CD4-positive, alpha-beta T cell (primary cell): ENCODE results near the gene LCN1. TPM values are rescaled to one million over a fixed set of nuclear protein-coding genes. Genes with fewer than 3 reads are reported as not detected.

Experiments used
- ATAC-seq: fragments of 200-7000 bp; cut with Tn5 transposase; one replicate; pipeline ENCODE4 v1.10.0; 2022; ENCODE audit warnings: mild to moderate bottlenecking; ENCODE audit not compliant: poor library complexity
- CTCF ChIA-PET: fragments of 350-600 bp; sonication (Branson Sonifier 250); formaldehyde crosslinking; loops from one replicate; lab custom pipeline; 2021; ENCODE audit warnings: antibody characterized with exemption, inconsistent platforms; lab: Charles Lee
- POLR2A ChIA-PET: fragments of 350-600 bp; sonication (Branson Sonifier 250); formaldehyde crosslinking; loops from one replicate; lab custom pipeline; 2021; ENCODE audit warnings: antibody characterized with exemption, inconsistent platforms; lab: Charles Lee
- DNase-seq, 14 experiments: peaks; one replicate each; pipeline ENCODE4 v3.0.0-alpha.2; 2013 to 2020; ENCODE audit warnings: mixed read lengths in 2 of 14
- H3K27ac ChIP-seq, 2 donors: one replicate each; pipeline versions ENCODE4 v1.5.1 to v1.7.0; 2013; ENCODE audit warnings: low read length in 2 of 2, low read depth in 1 of 2, mild to moderate bottlenecking in 1 of 2
- H3K27me3 ChIP-seq, 2 experiments: 1 replicate in 1 of 2; 2 replicates in 1 of 2; pipeline versions ENCODE4 v1.6.1 to v1.7.0; 2013; ENCODE audit warnings: low read length in 2 of 2, control low read depth in 1 of 2, mild to moderate bottlenecking in 1 of 2, moderate library complexity in 1 of 2; ENCODE audit not compliant: insufficient read depth in 2 of 2, control insufficient read depth in 1 of 2
- H3K36me3 ChIP-seq: one replicate; pipeline ENCODE4 v1.6.1; 2013; ENCODE audit warnings: low read length, control low read depth; ENCODE audit not compliant: insufficient read depth
- H3K4me1 ChIP-seq: one replicate; pipeline ENCODE4 v1.6.1; 2013; ENCODE audit warnings: low read length, control low read depth; ENCODE audit not compliant: insufficient read depth
- H3K4me3 ChIP-seq: one replicate; pipeline ENCODE4 v1.5.1; 2013; ENCODE audit warnings: mild to moderate bottlenecking, low read length, moderate library complexity
- H3K9me3 ChIP-seq, 2 experiments: 1 replicate in 1 of 2; 2 replicates in 1 of 2; pipeline versions ENCODE4 v1.6.1 to v1.7.0; 2013; ENCODE audit warnings: low read length in 2 of 2, mild to moderate bottlenecking in 2 of 2, control low read depth in 1 of 2, moderate library complexity in 1 of 2; ENCODE audit not compliant: control insufficient read depth in 1 of 2, insufficient read depth in 1 of 2
- H3K27ac Mint-ChIP-seq: one replicate; pipeline ENCODE4 v1.8.0; 2020; ENCODE audit warnings: mixed read lengths
- H3K27me3 Mint-ChIP-seq: one replicate; pipeline ENCODE4 v1.8.0; 2021; ENCODE audit warnings: mixed read lengths
- H3K36me3 Mint-ChIP-seq: one replicate; pipeline ENCODE4 v1.8.0; 2021; ENCODE audit warnings: low read depth, mixed read lengths
- H3K4me1 Mint-ChIP-seq: one replicate; pipeline ENCODE4 v1.8.0; 2021; ENCODE audit warnings: low read depth, mixed read lengths
- H3K4me3 Mint-ChIP-seq: one replicate; pipeline ENCODE4 v1.8.0; 2020; ENCODE audit warnings: mild to moderate bottlenecking, mixed read lengths
- H3K9me3 Mint-ChIP-seq: one replicate; pipeline ENCODE4 v1.8.0; 2020; ENCODE audit warnings: mixed read lengths
- CTCF ChIP-seq: fragments of 200-600 bp; IDR thresholded peaks from one replicate; pipeline ENCODE4 v1.8.0; 2022; ENCODE audit warnings: antibody characterized with exemption, mild to moderate bottlenecking
- intact Hi-C, 2 experiments: fragments of 100-400 bp; cut with DNase I in 1 of 2; cut with micrococcal nuclease in 1 of 2; formaldehyde crosslinking; loops; one replicate each; pipeline versions ENCODE4 v1.15.1 to v1.9.0; 2023 to 2025; cut with DNase I, micrococcal nuclease
- total RNA-seq, 174 experiments: library from RNA in 2 of 174; stranded (reverse) in 2 of 174; gene quantifications; one replicate each; pipeline ENCODE4 v1.2.3 and lab custom pipeline; 2021 to 2026

LCN1 gene
- total RNA-seq, 2 experiments from 2014 or later, result not detected

DNA sequence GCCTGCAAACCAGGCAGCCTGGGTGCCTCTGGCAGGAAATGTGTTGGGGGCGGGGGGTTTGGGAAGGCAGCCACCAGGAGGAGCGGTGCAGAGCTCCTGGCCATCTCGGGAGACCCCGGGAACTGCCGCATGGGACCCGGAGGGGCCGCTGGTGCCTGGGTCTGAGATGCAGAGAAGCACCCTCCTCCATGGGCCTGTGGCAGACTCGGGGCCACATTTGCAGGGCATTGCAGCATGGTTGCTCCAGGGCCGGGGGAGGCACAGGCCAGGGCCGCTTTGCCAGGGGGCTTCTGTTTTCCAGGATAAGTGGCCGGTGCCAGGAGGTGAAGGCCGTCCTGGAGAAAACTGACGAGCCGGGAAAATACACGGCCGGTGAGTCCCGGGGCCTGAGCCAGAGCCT is 1.7 kb downstream of the LCN1 start:
- no peak for DNase-seq
- Histone ChIP-seq H3K36me3 (no peaks in the 10 kb centered on the region), H3K27ac (no peak overlapping the region), H3K4me3 (no peak overlapping the region), H3K9me3 (peaks cover 0 to 10% of the 10 kb centered on the region in 2 experiments), H3K27me3 (peaks cover 2 to 5% of the 10 kb centered on the region in 2 experiments), H3K4me1 (no peaks in the 10 kb centered on the region)
- no peak for TF ChIP-seq CTCF
- H3K4me1 Mint-ChIP-seq, result no peaks in the 10 kb centered on the region
- peaks cover 6% of the 10 kb centered on the region for H3K27me3 Mint-ChIP-seq
- intact Hi-C loops, result no loop called here
- no peak overlapping the region for H3K27ac Mint-ChIP-seq
- CTCF ChIA-PET, result no interaction called here
- POLR2A ChIA-PET, result no interaction called here
- ATAC-seq, result no peak
- H3K4me3 Mint-ChIP-seq, result no peak overlapping the region
- H3K9me3 Mint-ChIP-seq, result no peaks in the 10 kb centered on the region
- H3K36me3 Mint-ChIP-seq, result no peaks in the 10 kb centered on the region

DNA sequence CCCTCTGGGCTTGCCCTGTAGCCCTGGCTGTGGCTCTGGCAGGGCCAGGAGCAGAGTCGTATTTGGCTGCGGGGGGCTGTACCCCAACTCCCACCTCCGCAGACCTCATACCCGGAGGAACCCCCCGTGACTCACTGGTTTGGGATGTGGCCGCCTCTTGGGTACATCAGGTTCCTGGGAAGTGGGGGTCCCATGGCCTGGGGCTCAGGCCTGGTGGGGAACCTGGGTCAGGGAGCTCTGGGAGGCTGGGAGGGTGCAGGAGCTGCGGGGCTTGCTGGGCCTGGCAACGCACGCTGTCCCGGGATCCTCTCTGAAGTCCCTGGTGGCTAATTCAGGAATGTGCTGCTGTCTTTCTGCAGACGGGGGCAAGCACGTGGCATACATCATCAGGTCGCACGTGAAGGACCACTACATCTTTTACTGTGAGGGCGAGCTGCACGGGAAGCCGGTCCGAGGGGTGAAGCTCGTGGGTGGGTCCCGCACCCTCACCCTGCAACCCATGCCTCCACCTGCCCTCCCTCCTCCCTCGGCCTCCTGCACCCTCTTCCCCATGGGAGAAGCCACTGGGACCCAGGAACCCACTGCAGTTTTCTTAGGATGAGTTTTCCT is 2.4 kb downstream of the LCN1 start:
- H3K27me3 Mint-ChIP-seq, result peaks cover 6% of the 10 kb centered on the region
- Histone ChIP-seq H3K4me1 (no peaks in the 10 kb centered on the region), H3K27me3 (peaks cover 2 to 5% of the 10 kb centered on the region in 2 experiments), H3K9me3 (peaks cover 0 to 10% of the 10 kb centered on the region in 2 experiments), H3K27ac (no peak overlapping the region), H3K36me3 (no peaks in the 10 kb centered on the region), H3K4me3 (no peak overlapping the region)
- no peak for TF ChIP-seq CTCF
- no peak overlapping the region for H3K27ac Mint-ChIP-seq
- peak in 1 of 14 experiments; percentile 10 for DNase-seq
- intact Hi-C loops, result no loop called here
- no peaks in the 10 kb centered on the region for H3K9me3 Mint-ChIP-seq
- H3K4me1 Mint-ChIP-seq, result no peaks in the 10 kb centered on the region
- H3K4me3 Mint-ChIP-seq, result no peak overlapping the region
- ChIA-PET CTCF (no interaction called here), POLR2A (no interaction called here)
- no peak for ATAC-seq
- H3K36me3 Mint-ChIP-seq, result no peaks in the 10 kb centered on the region

DNA sequence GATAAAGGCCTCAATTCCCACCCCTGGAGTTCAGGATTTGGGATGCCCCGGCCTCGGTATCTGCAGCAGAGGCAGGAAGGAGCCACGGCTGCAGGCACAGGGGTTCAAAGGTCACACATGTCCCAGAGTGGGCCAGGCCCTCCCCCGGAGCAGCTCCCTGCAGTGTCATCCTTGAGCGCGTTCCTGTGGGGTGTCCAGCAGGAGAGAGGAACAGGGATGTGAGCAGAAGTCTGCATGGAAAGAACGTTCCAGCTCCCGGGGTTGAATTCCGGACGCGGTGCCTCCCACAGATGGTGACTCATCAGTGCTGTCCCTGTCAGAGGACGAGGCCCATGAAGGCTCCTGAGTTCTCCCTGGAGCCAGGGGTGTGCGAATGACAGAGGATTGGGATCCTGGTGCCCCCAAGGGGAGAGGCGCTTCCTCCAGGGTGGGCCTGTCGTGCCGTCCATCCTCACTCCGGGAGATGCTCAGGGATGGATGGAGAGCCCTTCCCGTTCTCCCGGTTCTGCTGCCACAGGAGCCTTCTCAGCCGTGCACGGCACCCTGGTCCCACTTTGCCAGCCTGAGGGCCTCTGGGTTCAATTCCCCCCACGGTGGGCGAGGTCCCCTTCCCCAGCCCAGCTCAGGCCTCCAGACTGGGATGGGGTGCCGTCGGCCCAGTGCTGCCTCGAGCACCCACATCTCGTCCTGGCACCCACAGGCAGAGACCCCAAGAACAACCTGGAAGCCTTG is 3.1 kb downstream of the LCN1 start:
- Mint-ChIP-seq H3K27ac (no peak overlapping the region), H3K27me3 (peaks cover 8% of the 10 kb centered on the region), H3K36me3 (no peaks in the 10 kb centered on the region), H3K4me3 (no peak overlapping the region), H3K9me3 (no peaks in the 10 kb centered on the region), H3K4me1 (no peaks in the 10 kb centered on the region)
- peaks cover 2 to 5% of the 10 kb centered on the region in 2 experiments for H3K27me3 ChIP-seq
- H3K4me1 ChIP-seq, result no peaks in the 10 kb centered on the region
- no peak overlapping the region for H3K4me3 ChIP-seq
- peaks cover 0 to 10% of the 10 kb centered on the region in 2 experiments for H3K9me3 ChIP-seq
- intact Hi-C loops, result no loop called here
- DNase-seq (no peak), ATAC-seq (no peak)
- H3K27ac ChIP-seq, result no peak overlapping the region
- no peak for TF ChIP-seq CTCF
- CTCF ChIA-PET, result no interaction called here
- H3K36me3 ChIP-seq, result no peaks in the 10 kb centered on the region
- POLR2A ChIA-PET, result no interaction called here
